Activated gamma-delta T cell treated with Interleukin-2 at 50 U/mL for 16 hours (primary cell): ENCODE data around the gene DHX8.
"Not testable (repeated sequence)": the region's sequence is repeated elsewhere in the genome, so short reads cannot be mapped to it uniquely, and the experiment has no call there.

Experiments
- DNase-seq: peaks from one replicate; pipeline ENCODE4 v3.0.0-alpha.2; 2020

DHX8 gene

DNA sequence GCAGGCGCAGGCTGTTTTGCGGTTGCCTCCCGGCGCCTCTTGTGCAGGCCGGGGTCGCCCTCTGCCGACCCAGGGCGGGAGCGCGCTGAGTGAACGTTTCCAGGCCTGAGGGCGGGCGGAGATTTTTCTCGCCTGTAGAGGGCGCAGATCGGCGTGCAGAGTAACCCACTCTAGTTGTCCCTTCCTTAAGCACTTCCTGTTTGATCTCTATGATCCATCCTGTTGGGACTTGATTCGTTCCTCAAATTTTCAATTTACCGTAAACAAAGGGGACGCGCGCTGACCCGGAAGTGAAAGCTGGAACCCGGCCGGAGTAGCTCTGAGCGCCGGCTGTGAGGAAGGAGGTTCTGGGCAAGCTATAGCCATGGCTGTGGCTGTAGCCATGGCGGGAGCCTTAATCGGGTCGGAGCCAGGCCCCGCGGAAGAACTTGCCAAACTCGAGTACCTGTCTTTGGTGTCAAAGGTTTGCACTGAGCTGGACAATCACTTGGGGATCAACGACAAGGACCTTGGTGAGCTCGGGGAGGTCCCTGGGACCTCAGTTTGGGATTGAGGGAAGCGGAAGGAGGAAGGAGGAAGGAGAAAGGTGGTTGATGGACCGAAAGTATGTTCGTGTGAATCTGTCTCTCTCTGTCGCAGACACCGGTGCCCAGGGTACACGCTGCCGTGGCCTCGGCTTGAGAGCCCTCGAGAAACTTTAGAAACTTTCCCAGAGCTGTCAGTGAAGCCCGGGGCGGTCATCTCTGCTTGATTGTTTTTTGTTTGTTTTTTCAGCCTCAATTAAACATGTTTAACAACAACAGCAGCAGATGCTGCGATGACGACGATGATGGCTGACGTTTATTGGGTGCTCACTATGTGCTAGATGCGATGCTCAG is at the start of gene DHX8:
Gene DHX8 (plus strand): TSS at position 302 of the 878 bp plus-strand sequence. CDS start 63 bp downstream, at position 365.
- DNase-seq = peak; percentile 99

DNA sequence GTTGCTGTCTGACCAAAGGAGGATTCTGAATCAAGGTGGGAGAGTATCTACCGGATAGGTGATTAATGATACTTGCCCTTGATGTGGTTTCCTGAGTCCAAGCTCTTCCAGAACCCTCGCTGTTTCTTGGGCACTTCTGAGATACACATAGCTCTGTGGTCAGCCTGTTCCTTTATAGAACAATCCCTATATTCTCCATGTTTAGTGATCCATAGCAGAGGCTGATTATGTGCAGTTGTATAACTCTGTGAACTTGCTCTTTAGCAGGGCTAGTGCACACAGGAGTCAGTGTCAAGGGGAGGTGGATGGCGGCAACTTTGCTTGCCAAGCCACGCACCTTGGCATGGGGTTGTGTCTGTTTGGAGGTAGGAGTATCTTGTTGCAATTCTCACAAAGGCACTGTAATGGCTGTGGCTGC is 48.9 kb upstream of the DHX8 start:
- no peak for DNase-seq

DNA sequence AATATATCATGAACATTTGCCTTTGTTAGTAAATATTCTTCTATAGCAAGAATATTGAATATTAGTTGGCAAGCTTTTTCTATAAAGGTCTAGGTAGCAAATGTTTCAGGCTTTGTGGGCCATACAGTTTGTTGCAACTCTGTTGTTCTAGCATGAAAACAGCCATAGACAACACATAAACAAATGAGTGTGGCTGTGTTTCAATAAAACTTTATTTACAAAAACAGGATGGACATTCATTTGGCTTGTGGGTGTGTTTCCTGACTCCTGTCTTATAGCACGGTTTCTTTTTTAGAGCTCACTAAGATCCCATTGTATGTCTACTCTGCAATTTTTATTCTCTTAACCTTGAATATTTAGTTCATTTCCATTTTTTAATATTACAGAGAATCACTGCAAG is 46.0 kb upstream of the DHX8 start:
- no peak for DNase-seq

DNA sequence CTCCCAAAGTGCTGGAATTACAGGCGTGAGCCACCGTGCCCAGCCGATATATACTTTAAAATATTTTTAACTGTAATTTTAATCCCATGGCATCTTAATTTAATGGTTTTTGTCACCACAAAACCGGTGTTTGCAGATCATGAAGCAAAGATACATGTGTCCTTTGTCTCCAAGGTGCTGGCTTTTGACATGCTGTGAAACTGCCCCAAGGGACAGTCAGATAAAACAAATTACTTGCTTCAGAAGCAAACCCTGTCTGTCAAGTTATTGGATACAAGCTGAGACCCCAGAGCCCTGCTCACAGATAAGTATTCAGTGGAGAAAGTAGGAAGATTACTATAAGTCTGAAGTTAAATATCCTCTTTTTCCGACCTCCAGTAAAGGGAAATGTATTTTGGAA is 45.1 kb upstream of the DHX8 start:
- DNase-seq = no peak

DNA sequence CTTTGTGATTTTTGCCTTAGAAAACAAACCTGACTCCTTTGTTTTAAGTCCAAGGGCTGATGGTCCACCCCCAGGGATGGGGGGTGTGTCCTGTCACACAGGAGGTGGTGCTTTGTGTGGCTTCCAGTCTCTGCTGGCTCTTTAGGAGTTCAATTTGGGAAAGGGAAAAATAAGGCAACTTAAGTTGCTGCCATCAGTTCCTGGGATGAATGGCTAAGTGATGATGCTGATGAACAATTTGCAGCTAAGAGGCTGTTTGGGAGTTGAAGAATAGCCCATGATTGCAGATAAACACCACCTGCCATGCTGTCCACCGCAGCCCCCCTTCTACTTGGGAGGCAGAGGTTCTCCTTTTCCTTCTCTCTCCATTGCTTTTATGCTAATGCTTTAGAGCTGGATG is 44.7 kb upstream of the DHX8 start:
- no peak for DNase-seq

DNA sequence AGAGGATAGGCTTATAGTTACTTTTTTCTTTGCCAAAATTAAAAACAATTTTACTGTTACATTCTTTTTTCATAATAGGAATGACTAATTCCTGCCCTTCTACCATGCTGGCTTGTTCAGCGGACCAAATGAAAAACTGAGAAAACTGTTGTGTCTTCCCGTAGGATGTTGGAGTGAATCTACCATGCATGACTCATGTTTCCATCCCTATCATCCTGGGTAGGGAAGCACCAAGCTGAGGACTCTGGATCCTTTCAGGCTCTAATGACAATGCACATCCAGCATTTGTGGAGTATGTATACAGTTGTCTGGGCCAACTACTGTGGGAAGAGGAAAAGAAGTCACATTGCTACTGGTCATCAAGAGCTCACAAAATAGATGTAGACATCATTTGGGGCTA is 41.1 kb upstream of the DHX8 start:
- no peak for DNase-seq

DNA sequence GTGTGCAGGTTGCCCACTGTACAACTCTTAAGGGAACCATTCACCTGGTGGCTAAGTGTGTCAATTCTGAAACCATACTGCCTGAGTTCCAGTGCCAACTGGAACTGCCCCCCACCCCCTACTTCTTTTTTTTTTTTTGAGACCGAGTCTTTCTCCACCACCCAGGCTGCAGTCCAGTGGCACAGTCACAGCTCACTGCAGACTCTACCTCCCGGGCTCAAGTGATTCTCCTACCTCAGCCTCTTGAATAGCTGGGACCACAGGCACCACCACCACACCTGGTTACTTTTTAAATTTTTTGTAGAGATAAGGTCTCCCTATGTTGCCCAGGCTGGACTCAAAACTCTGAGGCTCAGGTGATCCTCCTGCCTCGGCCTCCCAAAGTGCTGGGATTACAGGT is 40.4 kb upstream of the DHX8 start:
- DNase-seq = no peak

DNA sequence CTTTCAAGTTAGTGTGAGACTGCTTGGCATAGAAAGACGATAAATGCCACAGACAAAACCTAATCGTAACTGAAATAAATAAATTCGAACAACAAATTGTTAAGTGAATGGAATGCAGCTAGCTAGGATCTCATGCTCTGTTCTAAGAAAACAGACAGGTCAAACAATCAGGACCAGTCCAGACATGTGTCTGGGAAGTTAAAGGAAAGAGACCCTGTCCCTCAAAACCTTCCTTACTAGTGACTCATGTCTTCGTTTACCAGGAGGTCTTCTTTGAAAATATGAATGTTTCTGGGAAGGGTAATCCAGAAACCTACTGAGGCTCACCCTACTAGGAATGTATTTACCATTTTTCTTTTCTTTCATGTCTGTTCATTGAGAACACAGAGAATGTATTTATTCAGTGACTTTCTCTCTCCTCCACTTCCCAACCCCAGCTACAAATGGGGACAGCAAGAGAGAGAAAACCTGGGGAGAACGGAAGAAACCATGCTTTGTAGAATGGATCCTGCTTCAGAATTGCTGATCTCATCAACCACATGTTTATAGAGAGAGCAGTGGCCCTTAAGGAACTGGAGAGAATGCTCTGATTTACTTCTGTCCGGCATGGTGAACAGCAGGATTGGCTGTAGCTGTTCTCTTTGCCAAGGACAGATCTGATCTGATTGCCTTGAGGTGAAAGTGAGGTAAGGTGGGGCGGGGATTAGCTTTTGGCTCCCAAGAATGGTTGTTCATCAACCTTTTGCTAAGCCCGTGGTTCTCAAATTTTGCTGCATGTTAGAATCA is 39.4 kb upstream of the DHX8 start:
- no peak for DNase-seq

DNA sequence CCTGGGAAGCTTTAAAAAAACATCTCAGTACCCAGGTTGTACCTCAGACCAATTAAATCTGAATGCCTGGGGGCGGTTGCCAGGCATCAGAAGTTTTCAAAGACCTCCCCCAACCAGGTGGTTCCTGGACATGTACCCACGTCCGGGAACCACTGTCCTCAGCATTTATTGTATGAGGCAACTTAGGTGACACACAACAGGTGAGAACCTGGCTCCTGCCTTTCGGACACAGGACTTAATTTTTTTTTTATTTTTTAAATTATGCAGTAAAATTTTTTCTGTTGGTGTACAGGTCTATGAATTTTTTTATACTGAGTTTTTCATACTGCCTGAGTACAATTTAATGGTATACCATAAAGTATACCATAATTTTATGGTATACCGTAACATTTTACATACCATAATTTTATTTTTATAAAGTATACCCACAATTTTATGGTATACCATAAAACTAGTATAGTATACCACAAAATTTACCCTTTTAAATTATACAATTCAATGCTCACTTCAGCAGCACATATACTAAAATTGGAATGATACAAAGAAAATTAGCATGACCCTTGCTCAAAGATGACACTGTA is 38.7 kb upstream of the DHX8 start:
- no peak for DNase-seq

DNA sequence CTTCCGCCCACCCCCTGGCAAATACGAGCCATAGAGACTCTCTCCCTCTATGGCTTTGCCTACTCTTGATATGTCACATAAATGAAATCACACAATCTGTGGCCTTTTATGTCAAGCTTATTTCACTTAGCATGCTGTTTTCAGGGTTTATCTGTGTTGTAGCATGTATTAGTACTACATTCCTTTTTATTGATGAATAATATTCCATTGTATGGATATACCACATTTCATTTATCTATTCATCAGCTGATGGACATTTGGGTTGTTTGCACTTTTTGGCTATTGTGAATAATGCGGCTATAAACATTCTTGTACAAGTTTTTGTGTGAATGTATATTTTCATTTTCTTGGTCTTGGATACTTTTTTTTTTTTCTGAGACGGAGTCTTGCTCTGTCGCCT is 37.0 kb upstream of the DHX8 start:
- DNase-seq = no peak

DNA sequence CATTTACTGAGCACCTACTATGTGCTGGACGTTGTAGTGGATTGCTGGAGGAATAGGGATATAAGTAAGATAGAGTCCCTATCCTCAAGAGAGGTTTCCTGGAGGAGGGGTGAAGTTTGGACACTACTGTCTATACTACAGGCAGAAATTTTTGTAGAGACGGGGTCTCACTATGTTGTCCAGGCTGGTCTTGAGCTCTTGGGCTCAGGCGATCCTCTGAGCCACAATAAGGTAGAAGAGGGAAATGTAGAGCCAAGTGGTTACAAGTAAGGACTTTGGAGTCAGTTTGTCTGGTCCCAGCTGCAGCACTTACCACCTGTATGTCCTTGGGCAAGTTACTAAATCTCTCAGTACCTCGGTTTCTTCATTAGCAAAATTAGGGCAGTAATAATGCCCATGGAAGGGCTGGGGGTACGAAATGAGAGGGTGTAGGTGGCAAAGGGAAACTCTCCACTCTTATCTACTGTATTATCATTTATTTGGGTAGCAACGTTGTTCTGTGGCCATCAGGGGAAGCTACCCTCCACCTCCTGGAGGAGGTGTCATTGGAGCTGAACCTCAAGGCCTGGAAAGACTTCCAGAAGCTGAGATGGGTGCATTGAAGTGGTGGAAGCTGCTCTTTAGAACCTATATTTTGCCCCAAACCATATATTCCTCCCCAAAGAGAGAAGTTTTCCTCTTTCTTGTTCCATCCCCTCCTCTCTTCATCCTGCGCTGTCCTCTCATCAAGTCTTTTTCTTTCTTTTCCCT is 34.9 kb upstream of the DHX8 start:
- no peak for DNase-seq

DNA sequence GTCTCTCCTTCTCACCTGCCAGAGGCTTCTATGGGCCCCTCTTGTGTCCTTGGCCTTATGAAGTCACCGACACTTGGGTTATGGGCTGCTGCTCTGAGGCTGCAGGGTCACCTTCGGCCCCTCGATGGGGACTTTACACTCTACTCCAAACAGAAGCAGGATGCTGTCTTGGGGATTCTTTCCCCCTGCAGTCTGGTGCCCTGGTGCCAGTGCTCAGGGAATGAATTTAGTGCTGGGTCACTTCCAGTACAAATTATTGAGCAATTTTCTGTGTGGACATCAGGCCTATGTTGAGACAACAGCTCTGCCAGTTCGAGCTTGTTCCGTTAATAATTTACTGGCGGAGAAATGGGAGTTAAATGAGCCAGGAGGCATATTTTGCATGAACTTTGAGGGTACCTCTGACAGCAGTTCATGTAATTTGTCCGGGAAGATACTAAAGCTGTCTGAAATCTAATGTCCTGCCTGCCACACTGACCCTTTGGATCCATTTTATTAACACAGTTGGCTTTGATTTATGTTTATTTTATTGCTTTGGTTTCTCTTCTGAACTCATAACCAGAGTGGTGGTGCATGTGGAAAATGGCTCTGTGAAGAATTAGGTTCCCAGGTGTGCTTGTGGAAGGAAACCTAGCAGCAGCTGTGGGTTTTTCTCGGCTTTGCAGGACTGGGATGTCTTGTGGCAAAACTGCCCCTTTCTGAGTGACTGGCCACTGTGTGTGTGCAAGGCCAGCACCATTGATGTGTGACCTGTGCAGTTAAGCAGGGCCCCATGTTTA is 34.1 kb upstream of the DHX8 start:
- DNase-seq = no peak

DNA sequence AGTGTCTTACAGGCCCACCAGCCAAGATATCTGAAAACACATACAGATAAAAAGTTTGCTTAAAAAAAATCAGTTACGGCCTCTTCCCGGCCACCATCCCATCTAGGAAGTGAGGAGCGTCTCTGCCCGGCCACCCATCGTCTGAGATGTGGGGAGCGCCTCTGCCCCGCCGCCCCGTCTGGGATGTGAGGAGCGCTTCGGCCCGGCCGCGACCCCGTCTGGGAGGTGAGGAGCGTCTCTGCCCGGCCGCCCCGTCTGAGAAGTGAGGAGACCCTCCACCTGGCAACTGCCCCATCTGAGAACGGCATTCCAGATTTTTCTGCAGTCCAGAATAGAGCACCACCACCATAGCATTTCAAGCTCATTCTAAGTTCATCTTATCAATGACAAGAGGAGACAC is 33.0 kb upstream of the DHX8 start:
- DNase-seq = not testable (repeated sequence)

DNA sequence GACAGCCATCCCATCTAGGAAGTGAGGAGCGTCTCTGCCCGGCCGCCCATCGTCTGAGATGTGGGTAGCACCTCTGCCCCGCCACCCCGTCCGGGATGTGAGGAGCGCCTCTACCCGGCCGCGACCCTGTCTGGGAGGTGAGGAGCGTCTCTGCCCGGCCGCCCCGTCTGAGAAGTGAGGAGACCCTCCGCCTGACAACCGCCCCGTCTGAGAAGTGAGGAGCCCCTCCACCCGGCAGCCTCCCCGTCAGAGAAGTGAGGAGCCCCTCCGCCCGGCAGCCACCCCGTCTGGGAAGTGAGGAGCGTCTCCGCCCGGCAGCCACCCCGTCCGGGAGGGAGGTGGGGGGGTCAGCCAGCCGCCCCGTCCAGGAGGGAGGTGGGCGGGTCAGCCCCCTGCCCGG is 32.0 kb upstream of the DHX8 start:
- not testable (repeated sequence) for DNase-seq

DNA sequence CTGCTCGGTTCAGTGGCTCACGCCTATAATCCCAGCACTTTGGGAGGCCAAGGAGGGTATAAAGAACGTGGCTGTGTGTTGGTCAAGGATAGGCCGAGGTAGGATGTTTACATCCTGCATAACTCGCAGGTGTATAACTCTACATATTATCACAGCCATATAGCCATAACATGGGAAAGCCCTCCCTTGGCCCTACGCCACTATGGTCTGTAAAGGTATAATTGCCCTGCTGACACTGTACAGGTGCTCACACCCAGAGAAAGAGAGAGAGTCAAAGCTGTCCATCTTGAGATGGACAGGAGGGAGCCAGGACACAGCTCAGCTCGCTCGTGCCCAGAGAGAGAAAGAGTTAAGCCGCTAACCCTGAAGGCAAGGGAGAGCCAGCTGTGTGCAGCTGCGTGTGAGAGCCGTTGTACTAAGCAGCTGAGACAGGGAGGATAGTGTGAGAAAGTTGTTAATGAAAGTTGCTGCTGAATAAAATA is 30.4 kb upstream of the DHX8 start:
- no peak for DNase-seq

DNA sequence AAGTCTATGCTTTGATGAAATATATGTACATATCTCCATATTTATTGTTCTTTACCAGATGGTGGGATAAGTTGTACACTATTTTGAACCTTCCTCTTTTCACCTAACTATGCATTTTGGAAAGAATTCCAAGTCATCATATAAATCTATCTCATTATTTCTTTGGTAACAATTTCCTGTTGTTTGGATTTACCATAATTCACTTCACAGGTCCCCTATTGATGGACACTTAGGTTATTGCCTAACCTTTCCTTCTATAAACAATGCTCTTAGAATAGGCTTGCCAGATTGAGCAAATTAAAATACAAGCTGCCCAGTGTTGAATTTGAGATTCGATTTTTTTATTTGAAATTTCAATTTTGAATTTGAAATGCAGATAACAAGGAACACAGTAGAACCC is 28.9 kb upstream of the DHX8 start:
- no peak for DNase-seq

DNA sequence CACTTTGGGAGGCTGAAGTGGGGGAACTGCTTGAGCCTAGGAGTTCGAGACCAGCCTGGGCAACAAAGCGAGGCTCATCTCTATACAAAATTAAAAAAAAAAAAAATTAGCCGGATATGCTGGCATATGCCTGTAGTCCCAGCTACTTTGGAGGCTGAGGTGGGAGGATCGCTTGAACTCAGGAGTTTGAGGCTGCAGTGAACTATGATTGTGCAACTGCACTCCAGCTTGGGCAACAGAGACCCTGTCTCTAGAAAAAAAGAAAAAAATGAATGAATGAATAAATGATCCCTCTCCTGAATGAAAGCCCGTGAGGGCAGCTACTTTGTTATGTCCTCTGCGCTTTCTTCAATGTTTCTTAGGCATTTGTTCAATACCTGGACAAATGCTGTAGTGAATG is 27.7 kb upstream of the DHX8 start:
- DNase-seq = no peak

DNA sequence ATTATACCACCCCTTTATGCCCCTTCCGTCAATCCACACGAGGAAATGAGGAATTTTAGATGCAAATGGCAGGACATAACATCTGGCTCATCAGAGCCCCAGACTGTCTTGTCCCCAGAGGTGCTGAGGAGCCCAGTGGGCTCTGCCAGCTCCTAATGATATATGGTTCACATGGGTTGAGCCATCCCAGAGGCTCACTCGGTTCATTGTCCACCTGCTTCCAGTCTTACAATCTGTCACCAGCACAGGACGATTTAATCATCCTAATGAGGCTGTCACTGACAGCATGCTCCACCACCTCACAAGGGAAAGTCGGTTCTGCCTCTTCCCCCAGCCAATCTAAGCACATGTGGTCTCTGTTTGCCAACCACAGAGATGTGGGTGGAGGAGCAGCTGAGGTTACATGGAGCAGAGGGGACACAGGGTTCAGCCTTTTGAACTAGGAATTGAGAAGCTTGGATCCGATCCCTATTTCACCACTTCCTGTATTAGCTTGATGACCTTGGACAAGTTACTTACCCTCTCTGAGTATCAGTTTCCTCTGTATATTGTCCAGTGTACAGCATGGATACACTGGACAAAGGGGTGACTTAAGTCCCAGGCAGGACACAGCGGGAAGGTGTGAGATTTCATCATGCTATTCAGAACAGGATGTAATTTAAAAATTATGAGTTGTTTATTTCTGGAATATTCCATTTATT is 27.0 kb upstream of the DHX8 start:
- no peak for DNase-seq

DNA sequence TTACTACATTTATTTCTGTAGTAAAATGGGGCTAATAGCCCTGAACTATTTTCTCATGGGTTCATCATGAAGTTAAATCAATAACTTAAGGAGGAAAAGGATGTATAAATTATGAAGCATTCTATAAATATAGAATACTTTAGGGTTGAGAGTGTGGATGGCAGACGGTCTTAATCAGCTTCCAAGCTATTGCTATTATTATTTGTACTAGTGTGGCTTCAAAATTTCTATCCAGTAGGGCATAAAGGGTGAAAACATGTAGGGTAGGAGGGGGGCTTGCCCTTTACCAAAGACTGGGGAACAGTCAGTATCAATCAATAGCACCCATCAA is 26.4 kb upstream of the DHX8 start:
- no peak for DNase-seq

DNA sequence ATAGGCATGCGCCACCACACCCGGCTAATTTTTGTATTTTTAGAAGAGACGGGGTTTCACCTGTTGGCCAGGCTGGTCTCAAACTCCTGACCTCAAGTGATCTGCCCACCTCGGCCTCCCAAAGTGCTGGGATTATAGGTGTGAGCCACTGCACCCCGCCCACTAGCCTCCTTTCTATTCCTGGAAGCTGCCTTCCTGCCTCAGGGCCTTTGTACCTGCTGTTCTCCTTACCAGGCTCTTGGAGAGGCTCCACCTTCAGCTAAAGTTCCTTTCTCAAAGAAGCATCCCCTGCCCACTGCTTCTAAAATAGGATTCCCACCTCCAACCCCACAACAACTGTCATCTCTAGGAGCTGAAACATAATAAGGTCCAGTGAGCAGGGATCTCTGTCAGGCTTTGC is 23.9 kb upstream of the DHX8 start:
- DNase-seq = not testable (repeated sequence)

DNA sequence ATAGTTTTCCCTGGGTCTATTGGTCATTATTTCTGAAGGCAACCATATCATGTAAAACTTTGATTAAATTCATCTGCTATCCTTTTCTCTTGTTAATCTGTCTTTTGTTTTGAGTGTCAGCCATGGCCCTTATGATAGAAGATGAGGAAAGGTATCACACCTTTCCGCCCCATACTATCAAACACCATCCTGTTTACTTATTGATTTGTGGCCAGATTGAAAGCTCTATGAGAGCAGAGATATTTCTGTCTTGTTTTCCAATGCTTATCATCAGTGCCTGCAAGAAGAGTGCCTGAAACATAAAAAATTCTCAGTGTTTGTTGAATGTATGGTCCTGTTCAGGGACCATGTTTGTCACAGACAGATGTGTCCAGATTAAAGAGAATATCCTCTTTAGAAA is 22.6 kb upstream of the DHX8 start:
- no peak for DNase-seq

DNA sequence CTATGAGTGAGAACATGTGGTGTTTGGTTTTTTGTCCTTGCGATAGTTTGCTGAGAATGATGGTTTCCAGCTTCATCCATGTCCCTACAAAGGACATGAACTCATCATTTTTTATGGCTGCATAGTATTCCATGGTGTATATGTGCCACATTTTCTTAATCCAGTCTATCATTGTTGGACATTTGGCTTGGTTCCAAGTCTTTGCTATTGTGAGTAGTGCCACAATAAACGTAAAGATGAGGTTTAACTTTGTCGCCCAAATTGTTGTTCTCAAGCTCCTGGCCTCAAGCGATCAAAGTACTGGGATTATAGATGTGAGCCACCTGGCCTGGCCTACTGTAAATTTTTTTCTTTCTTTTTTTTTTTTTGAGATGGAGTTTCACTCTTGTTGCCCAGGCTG is 21.2 kb upstream of the DHX8 start:
- DNase-seq = not testable (repeated sequence)
